ENCODE results near the gene ST3GAL2. TPM values are rescaled to one million over a fixed set of nuclear protein-coding genes. Genes with fewer than 3 reads are reported as not detected.

Gene ST3GAL2
- total RNA-seq, 1 experiment from 2014 or later, result 45.9 TPM

DNA sequence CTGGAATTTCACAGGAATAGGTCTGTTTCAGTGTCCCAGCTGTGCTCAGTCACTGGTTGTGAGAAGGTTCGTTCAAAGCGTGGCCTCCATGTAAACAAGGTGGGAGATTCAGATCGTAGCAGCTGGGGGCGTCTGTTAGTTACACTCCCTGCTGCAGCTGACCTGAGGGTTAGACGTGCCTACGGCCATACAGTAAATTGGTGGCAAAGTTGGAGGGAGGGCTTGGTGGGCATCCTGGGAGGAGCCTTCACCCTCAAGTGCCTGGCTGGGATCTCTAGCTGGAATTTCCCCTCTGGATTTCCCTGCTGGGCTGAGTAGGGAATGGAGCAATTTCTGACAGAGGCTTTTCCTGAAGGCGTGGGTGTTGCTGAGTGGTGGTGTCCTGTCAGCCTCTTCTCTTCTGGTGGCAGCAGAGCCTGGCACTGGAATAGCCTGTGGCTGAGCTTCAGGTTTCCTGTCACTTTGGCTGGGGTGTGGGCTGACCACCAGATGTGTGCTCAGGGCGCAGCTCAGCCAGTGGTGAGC, 21.9 kb upstream of the ST3GAL2 start:
- Histone ChIP-seq H4K8ac (replicated peaks; ENCODE audit: insufficient read length, low read depth, low read length) (no peak overlapping the region), H2BK12ac (ENCODE audit: insufficient read length, low read depth, low read length) (no peak overlapping the region), H3K56ac (ENCODE audit: insufficient read length, low read depth, low read length) (no peak overlapping the region), H3K18ac (ENCODE audit: insufficient read length, low read depth, low read length) (no peak overlapping the region), H3K14ac (ENCODE audit: insufficient read depth, low read length) (no peak overlapping the region), H3K9me3 (ENCODE audit: control insufficient read depth, low read depth, low read length) (no peaks in the 10 kb centered on the region), H2AFZ (ENCODE audit: low read length) (no peak overlapping the region), H3K23ac (ENCODE audit: insufficient read length, low read depth, low read length) (no peak overlapping the region), H2BK5ac (ENCODE audit: insufficient read length, low read length) (no peak overlapping the region), H3K4me1 (ENCODE audit: insufficient read depth, low read length) (no peaks in the 10 kb centered on the region), H3K23me2 (ENCODE audit: insufficient read length, low read depth, low read length, poor library complexity, severe bottlenecking) (no peaks in the 10 kb centered on the region), H2BK15ac (ENCODE audit: low read depth, low read length) (no peak overlapping the region), H3K4me2 (ENCODE audit: insufficient read depth, insufficient read length, low read length) (no peak overlapping the region), H3K4ac (ENCODE audit: low read depth, low read length) (no peak overlapping the region), H2BK20ac (ENCODE audit: low read depth, low read length, poor library complexity, severe bottlenecking) (no peak overlapping the region), H3K27ac (ENCODE audit: insufficient read length, low read depth, low read length) (no peak overlapping the region), H2AK5ac (ENCODE audit: insufficient read length, low read length) (no peak overlapping the region), H4K91ac (ENCODE audit: insufficient read length, low read depth, low read length) (no peak overlapping the region), H2BK120ac (ENCODE audit: low read depth, low read length, poor library complexity, severe bottlenecking) (no peak overlapping the region), H4K5ac (ENCODE audit: insufficient read length, low read depth, low read length) (no peak overlapping the region), H3K27me3 (ENCODE audit: insufficient read depth, low read length) (no peaks in the 10 kb centered on the region), H3K79me2 (ENCODE audit: insufficient read depth, low read length) (no peaks in the 10 kb centered on the region), H3T11ph (ENCODE audit: low read length) (no peak overlapping the region), H4K20me1 (ENCODE audit: control insufficient read depth, insufficient read depth, insufficient read length) (peaks cover 3% of the 10 kb centered on the region), H3K79me1 (ENCODE audit: insufficient read depth, low read depth, low read length, poor library complexity, severe bottlenecking) (no peaks in the 10 kb centered on the region), H3K9ac (ENCODE audit: extremely low read depth, insufficient read length, low read length) (no peak overlapping the region)
- peak overlapping the region; percentile 27 to 64 (median 33); a peak in 5 of 7 replicates for H3K27ac Mint-ChIP-seq
- H3K4me1 Mint-ChIP-seq, result peaks cover 6 to 10% of the 10 kb centered on the region in 2 experiments
- H3K36me3 Mint-ChIP-seq (ENCODE audit: insufficient read depth in 1 of 3, low read depth in 3 of 3), result no peaks in the 10 kb centered on the region
- no peak overlapping the region for H3K4me3 Mint-ChIP-seq
- WGBS (ENCODE audit: extremely low coverage, insufficient read length, low lambda C conversion rate), result no CpG with 5 or more reads among the region's 8 CpGs
- no peak for TF ChIP-seq CTCF (conservative IDR thresholded peaks at IDR 0.05)
- no peaks in the 10 kb centered on the region for H3K27me3 Mint-ChIP-seq (ENCODE audit: low read depth)
- no peaks in the 10 kb centered on the region for H3K9me3 Mint-ChIP-seq
- no peak for DNase-seq
